ENCODE results near the gene EEF2KMT. TPM values are rescaled to one million over a fixed set of nuclear protein-coding genes. Genes with fewer than 3 reads are reported as not detected.

EEF2KMT gene
- total and polyA plus RNA-seq, 2 of the 4 experiments (the other 2 are of a cell fraction), result 14.1 to 19.0 TPM

DNA sequence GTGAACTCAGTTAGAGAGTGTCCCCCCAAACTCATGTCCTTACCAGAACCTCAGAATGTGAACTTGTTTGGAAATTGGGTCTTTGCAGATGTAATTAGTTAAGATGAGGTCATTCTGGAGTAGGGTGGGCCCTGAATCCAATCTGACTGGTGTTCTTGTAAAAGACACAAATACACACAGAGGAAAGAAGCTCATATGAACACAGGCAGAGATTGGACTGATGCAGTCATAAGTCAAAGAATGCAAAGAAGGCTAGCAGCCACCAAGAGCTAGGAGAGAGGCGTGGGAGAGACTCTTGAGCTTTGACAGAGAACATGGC lies 61.7 kb downstream of the EEF2KMT start:
- Histone ChIP-seq H3K9ac (ENCODE audit: low read depth, low read length) (no peak overlapping the region), H4K5ac (ENCODE audit: low read depth, low read length) (no peak overlapping the region), H3K27me3 (ENCODE audit: control insufficient read depth, insufficient read depth, low read length) (no peaks in the 10 kb centered on the region), H3K56ac (ENCODE audit: extremely low read depth, insufficient read depth, low read length) (no peak overlapping the region), H3K9me3 (ENCODE audit: control insufficient read depth, insufficient read depth, low read length) (no peaks in the 10 kb centered on the region), H3K27ac (ENCODE audit: insufficient read depth, low read length) (no peak overlapping the region), H3K79me1 (ENCODE audit: low read depth in 1 of 2, low read length in 2 of 2) (peaks cover 3 to 13% of the 10 kb centered on the region in 2 experiments; a peak in 2 of 4 replicates), H3K14ac (replicated peaks; ENCODE audit: low read depth, low read length) (no peak overlapping the region), H4K91ac (ENCODE audit: insufficient read depth, low read depth, low read length) (no peak overlapping the region), H3K36me3 (ENCODE audit: control insufficient read depth, insufficient read depth, low read length) (no peaks in the 10 kb centered on the region), H3K4me3 (ENCODE audit: insufficient read depth, low read depth, low read length) (no peak overlapping the region), H4K20me1 (ENCODE audit: insufficient read depth, low read length) (no peaks in the 10 kb centered on the region), H2AK5ac (ENCODE audit: low read depth, low read length) (no peak overlapping the region), H3K4ac (ENCODE audit: low read depth, low read length) (no peak overlapping the region), H2AFZ (replicated peaks; ENCODE audit: low read length, poor library complexity) (no peak overlapping the region), H2AK9ac (replicated peaks; ENCODE audit: low read depth, low read length, poor library complexity) (no peak overlapping the region), H2BK20ac (ENCODE audit: low read depth, low read length) (no peak overlapping the region), H4K8ac (ENCODE audit: low read depth in 2 of 2, low read length in 2 of 2) (no peak overlapping the region), H2BK5ac (ENCODE audit: low read depth, low read length, poor library complexity, severe bottlenecking) (no peak overlapping the region), H3K18ac (ENCODE audit: low read depth, low read length) (no peak overlapping the region), H3K23ac (ENCODE audit: low read depth, low read length) (no peak overlapping the region), H3K9me1 (ENCODE audit: insufficient read depth, low read length) (peaks cover 8% of the 10 kb centered on the region), H2BK120ac (ENCODE audit: low read depth, low read length) (no peak overlapping the region), H3K4me1 (ENCODE audit: control insufficient read depth, insufficient read depth, low read length) (peaks cover 3% of the 10 kb centered on the region; the same call in 1 of the 2 replicates), H2BK15ac (ENCODE audit: low read depth, low read length) (no peak overlapping the region), H3K4me2 (ENCODE audit: low read depth, low read length) (no peak overlapping the region)
- TF ChIP-seq CHD1 (IDR thresholded peaks at IDR 0.05; ENCODE audit: low read depth, low read length), result no peak
- no peak for TF ChIP-seq NFE2L2 (IDR thresholded peaks at IDR 0.05; ENCODE audit: low read depth, low read length)
- no peak for TF ChIP-seq RFX5 (IDR thresholded peaks at IDR 0.05; ENCODE audit: low read depth, low read length)
- TF ChIP-seq FOS (IDR thresholded peaks at IDR 0.05; ENCODE audit: low read depth, low read length), result no peak
- TF ChIP-seq, protein P1, sequence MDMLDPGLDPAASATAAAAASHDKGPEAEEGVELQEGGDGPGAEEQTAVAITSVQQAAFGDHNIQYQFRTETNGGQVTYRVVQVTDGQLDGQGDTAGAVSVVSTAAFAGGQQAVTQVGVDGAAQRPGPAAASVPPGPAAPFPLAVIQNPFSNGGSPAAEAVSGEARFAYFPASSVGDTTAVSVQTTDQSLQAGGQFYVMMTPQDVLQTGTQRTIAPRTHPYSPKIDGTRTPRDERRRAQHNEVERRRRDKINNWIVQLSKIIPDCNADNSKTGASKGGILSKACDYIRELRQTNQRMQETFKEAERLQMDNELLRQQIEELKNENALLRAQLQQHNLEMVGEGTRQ (IDR thresholded peaks at IDR 0.05; ENCODE audit: low read depth, low read length), result no peak
- TF ChIP-seq SMC3 (IDR thresholded peaks at IDR 0.05; ENCODE audit: low read depth, low read length), result no peak
- no peak for TF ChIP-seq MAFK (IDR thresholded peaks at IDR 0.05; ENCODE audit: low read depth, low read length)
- no peak for TF ChIP-seq BHLHE40 (IDR thresholded peaks at IDR 0.05; ENCODE audit: low read depth, low read length)
- TF ChIP-seq MXI1 (IDR thresholded peaks at IDR 0.05; ENCODE audit: borderline replicate concordance, low read depth, low read length), result no peak
- TF ChIP-seq, protein P2, sequence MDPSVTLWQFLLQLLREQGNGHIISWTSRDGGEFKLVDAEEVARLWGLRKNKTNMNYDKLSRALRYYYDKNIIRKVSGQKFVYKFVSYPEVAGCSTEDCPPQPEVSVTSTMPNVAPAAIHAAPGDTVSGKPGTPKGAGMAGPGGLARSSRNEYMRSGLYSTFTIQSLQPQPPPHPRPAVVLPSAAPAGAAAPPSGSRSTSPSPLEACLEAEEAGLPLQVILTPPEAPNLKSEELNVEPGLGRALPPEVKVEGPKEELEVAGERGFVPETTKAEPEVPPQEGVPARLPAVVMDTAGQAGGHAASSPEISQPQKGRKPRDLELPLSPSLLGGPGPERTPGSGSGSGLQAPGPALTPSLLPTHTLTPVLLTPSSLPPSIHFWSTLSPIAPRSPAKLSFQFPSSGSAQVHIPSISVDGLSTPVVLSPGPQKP (IDR thresholded peaks at IDR 0.05; ENCODE audit: borderline replicate concordance, low read depth, low read length), result no peak
- intact Hi-C loops (cut with micrococcal nuclease), result no loop called here
- no TSS peak for BruUV-seq (replicated peaks)
- WGBS, 2 experiments (ENCODE audit: extremely low coverage in 2 of 2, insufficient read length in 1 of 2), result 44% methylated on average over 1 of the region's 1 CpG; no CpG with 5 or more reads in 1 of the 2 experiments
- in situ Hi-C loops (cut with MboI; ENCODE audit: low sequenced_read_pairs), result no loop called here
- POLR2A ChIA-PET (ENCODE audit: unreplicated experiment), result no interaction called here
- DNase-seq (no peak), ATAC-seq (ENCODE audit: low read depth) (no peak)
- CTCF ChIA-PET, result no interaction called here
- dilution Hi-C loops (cut with HindIII; ENCODE audit: low sequenced_read_pairs, unreplicated experiment), result no loop called here
